Body of pancreas (tissue), 4 donors: ENCODE measurements around the gene PRDM7.

Experiments used
- POLR2A ChIP-seq, 3 donors: fragments of 450-650 bp; IDR thresholded peaks; one replicate each; pipeline ENCODE4 v1.6.1; 2016; ENCODE audit warnings: antibody characterized with exemption in 3 of 3, mild to moderate bottlenecking in 2 of 3
- TF ChIP-seq, protein P1 (sequence below), 7 experiments: fragments of 450-650 bp in 4 of 7; fragments of 200-600 bp in 3 of 7; sonication (generic) in 3 of 7; IDR thresholded peaks; one replicate each; pipeline ENCODE4 v1.5.1; 2016 to 2019; ENCODE audit warnings: antibody characterized with exemption in 7 of 7

DNA sequence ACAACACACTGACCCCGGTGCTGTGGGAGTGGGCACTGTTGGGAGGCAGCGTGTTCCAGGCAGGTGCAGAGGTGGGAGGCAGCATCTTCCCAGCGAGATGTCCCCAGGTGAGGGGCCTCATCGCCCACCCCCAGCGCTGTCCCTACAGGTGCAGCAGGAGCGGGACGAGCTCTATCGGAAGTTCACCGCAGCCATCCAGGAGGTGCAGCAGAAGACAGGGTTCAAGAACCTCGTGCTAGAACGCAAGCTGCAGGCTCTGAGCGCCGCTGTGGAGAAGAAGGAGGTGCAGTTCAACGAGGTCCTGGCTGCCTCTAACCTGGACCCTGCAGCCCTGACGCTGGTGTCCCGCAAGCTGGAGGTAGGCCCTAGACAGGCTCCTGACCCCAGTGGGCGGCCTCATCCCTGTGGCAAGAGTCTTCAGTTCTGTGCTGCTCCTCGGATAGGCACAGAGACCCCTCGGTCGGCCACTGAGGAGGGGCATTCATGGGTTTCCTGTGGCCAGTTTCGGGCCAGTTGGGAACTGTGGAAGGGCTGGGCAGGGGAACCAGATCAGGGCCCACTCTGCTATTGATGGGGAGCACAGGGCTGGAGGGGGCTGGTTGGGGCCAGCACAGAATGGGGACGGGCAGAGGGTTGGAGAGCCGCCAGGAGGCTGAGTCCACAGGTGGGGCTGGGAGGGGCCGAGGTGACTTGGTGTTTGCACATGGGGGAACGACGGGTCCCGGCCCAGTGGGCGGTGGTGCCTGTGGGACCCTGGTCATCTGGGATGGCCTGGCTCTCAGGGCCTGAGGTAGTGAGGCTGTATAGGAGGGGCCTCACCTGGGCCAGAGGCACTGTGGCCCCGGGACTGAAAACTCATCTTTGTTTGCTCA lies 36.7 kb downstream of the PRDM7 start:
- TF ChIP-seq, protein P1, sequence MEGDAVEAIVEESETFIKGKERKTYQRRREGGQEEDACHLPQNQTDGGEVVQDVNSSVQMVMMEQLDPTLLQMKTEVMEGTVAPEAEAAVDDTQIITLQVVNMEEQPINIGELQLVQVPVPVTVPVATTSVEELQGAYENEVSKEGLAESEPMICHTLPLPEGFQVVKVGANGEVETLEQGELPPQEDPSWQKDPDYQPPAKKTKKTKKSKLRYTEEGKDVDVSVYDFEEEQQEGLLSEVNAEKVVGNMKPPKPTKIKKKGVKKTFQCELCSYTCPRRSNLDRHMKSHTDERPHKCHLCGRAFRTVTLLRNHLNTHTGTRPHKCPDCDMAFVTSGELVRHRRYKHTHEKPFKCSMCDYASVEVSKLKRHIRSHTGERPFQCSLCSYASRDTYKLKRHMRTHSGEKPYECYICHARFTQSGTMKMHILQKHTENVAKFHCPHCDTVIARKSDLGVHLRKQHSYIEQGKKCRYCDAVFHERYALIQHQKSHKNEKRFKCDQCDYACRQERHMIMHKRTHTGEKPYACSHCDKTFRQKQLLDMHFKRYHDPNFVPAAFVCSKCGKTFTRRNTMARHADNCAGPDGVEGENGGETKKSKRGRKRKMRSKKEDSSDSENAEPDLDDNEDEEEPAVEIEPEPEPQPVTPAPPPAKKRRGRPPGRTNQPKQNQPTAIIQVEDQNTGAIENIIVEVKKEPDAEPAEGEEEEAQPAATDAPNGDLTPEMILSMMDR (IDR thresholded peaks at IDR 0.05), result no peak
- no peak for TF ChIP-seq POLR2A (IDR thresholded peaks at IDR 0.05)
